Neural cell (in vitro differentiated cells): ENCODE measurements around the gene SDF2. TPM values are rescaled to one million over a fixed set of nuclear protein-coding genes. Genes with fewer than 3 reads are reported as not detected.

Experiments used
- H2AFZ ChIP-seq: fragments of 200-600, 300-800 bp; sonication (generic), shearing (Covaris generic); 2 replicates; pipeline ENCODE4 v1.6.0; 2014; ENCODE audit warnings: low read depth, mild to moderate bottlenecking, antibody characterized with exemption, low read length, moderate library complexity
- H3F3A ChIP-seq: fragments of 200-600 bp; shearing (Covaris generic); 2 replicates; pipeline ENCODE4 v1.6.1; 2016; ENCODE audit warnings: mild to moderate bottlenecking, moderate library complexity, mixed read lengths, antibody characterized with exemption, low read length; ENCODE audit not compliant: insufficient read depth, poor library complexity, severe bottlenecking
- H3K27ac ChIP-seq: fragments of 200-600, 300-800 bp; sonication (generic), shearing (Covaris generic); 2 replicates; pipeline ENCODE4 v1.5.1; 2014; ENCODE audit warnings: mild to moderate bottlenecking, low read length, moderate library complexity
- H3K27me3 ChIP-seq: fragments of 300-800, 200-600 bp; sonication (generic), shearing (Covaris generic); 2 replicates; pipeline ENCODE4 v1.6.0; 2014; ENCODE audit warnings: mild to moderate bottlenecking, low read depth, low read length, moderate library complexity; ENCODE audit not compliant: insufficient read depth
- H3K36me3 ChIP-seq: fragments of 300-800, 200-600 bp; sonication (generic), shearing (Covaris generic); 2 replicates; pipeline ENCODE4 v1.5.1; 2014; ENCODE audit warnings: mild to moderate bottlenecking, antibody characterized with exemption, low read length, moderate library complexity; ENCODE audit not compliant: insufficient read depth
- H3K4me2 ChIP-seq: fragments of 300-800, 200-600 bp; sonication (generic), shearing (Covaris generic); 2 replicates; pipeline ENCODE4 v1.6.0; 2014; ENCODE audit warnings: mild to moderate bottlenecking, low read length
- H3K4me3 ChIP-seq: fragments of 300-800, 200-600 bp; sonication (generic), shearing (Covaris generic); 2 replicates; pipeline ENCODE4 v1.5.1; 2014; ENCODE audit warnings: mild to moderate bottlenecking, low read length, moderate library complexity
- H3K79me2 ChIP-seq: fragments of 200-600 bp; shearing (Covaris generic); replicated peaks from 2 replicates; pipeline ENCODE4 v1.6.0; 2014; ENCODE audit warnings: mild to moderate bottlenecking, low read length, moderate library complexity; ENCODE audit not compliant: insufficient read depth
- H3K9ac ChIP-seq: fragments of 300-800, 200-600 bp; sonication (generic), shearing (Covaris generic); 2 replicates; pipeline ENCODE4 v1.6.1; 2016; ENCODE audit warnings: mild to moderate bottlenecking, low read length, mixed read lengths
- H3K9me2 ChIP-seq: fragments of 200-600 bp; shearing (Covaris generic); 2 replicates; pipeline ENCODE4 v1.6.1; 2016; ENCODE audit warnings: mild to moderate bottlenecking, low read length, mixed read lengths; ENCODE audit not compliant: insufficient read depth
- H3K9me3 ChIP-seq: fragments of 200-600, 300-800 bp; sonication (generic), shearing (Covaris generic); 2 replicates; pipeline ENCODE4 v1.6.1; 2016; ENCODE audit warnings: mild to moderate bottlenecking, mixed run types, low read length, moderate library complexity, mixed read lengths
- H4K20me1 ChIP-seq: fragments of 200-600 bp; shearing (Covaris generic); 2 replicates; pipeline ENCODE4 v1.6.1; 2016; ENCODE audit warnings: mild to moderate bottlenecking, mixed run types; ENCODE audit not compliant: insufficient read depth
- CTCF ChIP-seq: fragments of 450-650 bp; IDR thresholded peaks from 2 replicates; pipeline ENCODE4 v1.5.1; 2014; ENCODE audit warnings: antibody characterized with exemption, mild to moderate bottlenecking, moderate library complexity; ENCODE audit not compliant: poor library complexity, severe bottlenecking
- EP300 ChIP-seq: fragments of 450-650 bp; conservative IDR thresholded peaks from 2 replicates; pipeline ENCODE4 v1.6.1; 2014; ENCODE audit warnings: antibody characterized with exemption, mild to moderate bottlenecking, moderate library complexity; ENCODE audit not compliant: poor library complexity, severe bottlenecking
- EZH2 ChIP-seq: fragments of 200-600, 300-800 bp; shearing (Covaris generic), sonication (generic); IDR thresholded peaks from 2 replicates; pipeline ENCODE4 v1.6.1; 2014; ENCODE audit warnings: antibody characterized with exemption, low read length, borderline replicate concordance, mild to moderate bottlenecking; ENCODE audit not compliant: insufficient read depth, poor library complexity, severe bottlenecking
- MXI1 ChIP-seq: fragments of 450-650 bp; conservative IDR thresholded peaks from 2 replicates; pipeline ENCODE4 v1.6.1; 2014; ENCODE audit warnings: antibody characterized with exemption, mild to moderate bottlenecking; ENCODE audit not compliant: poor library complexity, severe bottlenecking
- POLR2AphosphoS5 ChIP-seq: IDR thresholded peaks from 2 replicates; pipeline ENCODE4 v1.6.1; 2012
- RAD21 ChIP-seq: fragments of 450-650 bp; conservative IDR thresholded peaks from 2 replicates; pipeline ENCODE4 v1.6.1; 2014; ENCODE audit warnings: antibody characterized with exemption, mild to moderate bottlenecking, moderate library complexity
- REST ChIP-seq: IDR thresholded peaks from 2 replicates; pipeline ENCODE4 v1.6.1; 2012; ENCODE audit warnings: borderline replicate concordance
- SMC3 ChIP-seq: fragments of 450-650 bp; conservative IDR thresholded peaks from 2 replicates; pipeline ENCODE4 v1.6.1; 2014; ENCODE audit warnings: antibody characterized with exemption, mild to moderate bottlenecking, moderate library complexity; ENCODE audit not compliant: poor library complexity
- TAF1 ChIP-seq: IDR thresholded peaks from 2 replicates; pipeline ENCODE4 v1.6.1; 2012; ENCODE audit warnings: low read depth
- polyA plus RNA-seq: library from polyadenylated mRNA; depleted of rRNA; stranded (reverse); fragments of >200 nt; gene quantifications from 2 replicates; pipeline ENCODE4 v1.2.3, GENCODE V29; 2014

Gene SDF2
- polyA plus RNA-seq, 1 donor from 2014 or later, result 129 TPM

GRCh38 chr17:28665994-28666393 is 4.3 kb upstream of the SDF2 start:
- TF ChIP-seq EZH2 (no peak), MXI1 (no peak), POLR2AphosphoS5 (no peak), CTCF (no peak), RAD21 (no peak), REST (no peak), SMC3 (no peak), TAF1 (no peak), EP300 (no peak)
- peaks cover 4% of the 10 kb centered on the region for H4K20me1 ChIP-seq
- H3K27me3 ChIP-seq, result no peaks in the 10 kb centered on the region
- H3K36me3 ChIP-seq, result peaks cover 7% of the 10 kb centered on the region
- H3F3A ChIP-seq, result no peaks in the 10 kb centered on the region
- no peak overlapping the region for H3K4me2 ChIP-seq
- H3K4me3 ChIP-seq, result no peak overlapping the region
- H3K9me2 ChIP-seq, result no peaks in the 10 kb centered on the region
- H3K27ac ChIP-seq, result no peak overlapping the region
- H3K9ac ChIP-seq, result no peak overlapping the region
- peaks cover 62% of the 10 kb centered on the region for H3K79me2 ChIP-seq
- H3K9me3 ChIP-seq, result no peaks in the 10 kb centered on the region
- H2AFZ ChIP-seq, result no peak overlapping the region

- H3K9me2 ChIP-seq, result no peaks in the 10 kb centered on the region
- H3K4me2 ChIP-seq, result peak overlapping the region; percentile 90
- no peak overlapping the region for H3K9ac ChIP-seq
- H3K4me3 ChIP-seq, result peak overlapping the region; percentile 92
- H3K27ac ChIP-seq, result no peak overlapping the region
- H3K27me3 ChIP-seq, result no peaks in the 10 kb centered on the region
- no peak for TF ChIP-seq REST
- TF ChIP-seq CTCF, result no peak
- no peak for TF ChIP-seq EZH2
- no peak for TF ChIP-seq RAD21
- peaks cover 4% of the 10 kb centered on the region for H4K20me1 ChIP-seq
- no peak overlapping the region for H2AFZ ChIP-seq
- no peaks in the 10 kb centered on the region for H3F3A ChIP-seq
- H3K36me3 ChIP-seq, result peaks cover 4% of the 10 kb centered on the region
- H3K79me2 ChIP-seq, result peaks cover 71% of the 10 kb centered on the region
- H3K9me3 ChIP-seq, result no peaks in the 10 kb centered on the region
Observed at GRCh38 chr17:28663723-28664122, 2.0 kb upstream of the SDF2 start.
